Gastroesophageal sphincter (tissue), 4 donors: ENCODE measurements around the gene KCNJ12. TPM values are rescaled to one million over a fixed set of nuclear protein-coding genes. Genes with fewer than 3 reads are reported as not detected.
"Not testable (repeated sequence)": the region's sequence is repeated elsewhere in the genome, so short reads cannot be mapped to it uniquely, and the experiment has no call there.

Experiments used
- ATAC-seq: fragments of 150-250 bp; one replicate; pipeline ENCODE4 v1.9.1; 2016; ENCODE audit warnings: mild to moderate bottlenecking, moderate library complexity
- H3K27ac ChIP-seq, 4 donors: fragments of 200-600 bp; sonication (generic) in 3 of 4; 1 replicate in 3 of 4; 2 replicates in 1 of 4; pipeline ENCODE4 v1.5.1; 2016 to 2019
- H3K27me3 ChIP-seq: fragments of 200-600 bp; sonication (generic); one replicate; pipeline ENCODE4 v1.5.1; 2019
- H3K36me3 ChIP-seq, 2 donors: fragments of 200-600 bp; sonication (generic); one replicate each; pipeline ENCODE4 v1.5.1; 2019; ENCODE audit warnings: control low read depth in 1 of 2
- H3K4me1 ChIP-seq, 3 donors: fragments of 200-600 bp; sonication (generic); 1 replicate in 2 of 3; 2 replicates in 1 of 3; pipeline ENCODE4 v1.5.1; 2016 to 2019; ENCODE audit warnings: control low read depth in 2 of 3
- H3K4me3 ChIP-seq, 2 donors: fragments of 200-600 bp; sonication (generic); one replicate each; pipeline ENCODE4 v1.5.1; 2019; ENCODE audit warnings: mild to moderate bottlenecking in 1 of 2, moderate library complexity in 1 of 2
- H3K9me3 ChIP-seq, 3 donors: fragments of 200-600 bp; sonication (generic); one replicate each; pipeline ENCODE4 v1.5.1; 2017 to 2019; ENCODE audit warnings: control low read depth in 2 of 3
- EP300 ChIP-seq: sonication (generic); formaldehyde crosslinking; IDR thresholded peaks from one replicate; pipeline ENCODE4 v1.6.1; 2017; ENCODE audit warnings: antibody characterized with exemption, mild to moderate bottlenecking
- POLR2A ChIP-seq, 2 donors: fragments of 450-650 bp; IDR thresholded peaks; one replicate each; pipeline ENCODE4 v1.6.1; 2017; ENCODE audit warnings: antibody characterized with exemption in 2 of 2, mild to moderate bottlenecking in 2 of 2, moderate library complexity in 1 of 2
- POLR2AphosphoS5 ChIP-seq: sonication (generic); formaldehyde crosslinking; IDR thresholded peaks from one replicate; pipeline ENCODE4 v1.6.1; 2017; ENCODE audit warnings: antibody characterized with exemption
- WGBS, 2 donors: methylation state at CpG; one replicate each; pipeline ENCODE4 v1.1.5; 2018; ENCODE audit warnings: low coverage in 1 of 2; 5-methylcytosine and 5-hydroxymethylcytosine counted together
- total RNA-seq, 4 donors: library from RNA; depleted of rRNA; stranded (reverse); fragments of >200 nt; gene quantifications; one replicate each; pipeline ENCODE4 v1.1.0, GENCODE V29; 2016
- TF ChIP-seq, protein P1 (sequence below), 4 experiments: fragments of 200-600 bp in 2 of 4; fragments of 450-650 bp in 2 of 4; sonication (generic) in 1 of 4; IDR thresholded peaks; one replicate each; pipeline ENCODE4 v1.5.1; 2017 to 2019; ENCODE audit warnings: antibody characterized with exemption in 4 of 4, mild to moderate bottlenecking in 2 of 4, moderate library complexity in 2 of 4

Gene KCNJ12
- total RNA-seq, 4 donors from 2014 or later: 0.78 to 3.1 (median 1.9) TPM

- Histone ChIP-seq H3K27ac (peak overlapping the region in 3 of 4 donors; percentile 33 to 46 (median 41)), H3K27me3 (no peaks in the 10 kb centered on the region), H3K36me3 (no peaks in the 10 kb centered on the region), H3K9me3 (no peaks in the 10 kb centered on the region), H3K4me3 (no peak overlapping the region), H3K4me1 (peaks cover 0 to 27% (median 0%) of the 10 kb centered on the region in 3 donors)
- TF ChIP-seq, protein P1, sequence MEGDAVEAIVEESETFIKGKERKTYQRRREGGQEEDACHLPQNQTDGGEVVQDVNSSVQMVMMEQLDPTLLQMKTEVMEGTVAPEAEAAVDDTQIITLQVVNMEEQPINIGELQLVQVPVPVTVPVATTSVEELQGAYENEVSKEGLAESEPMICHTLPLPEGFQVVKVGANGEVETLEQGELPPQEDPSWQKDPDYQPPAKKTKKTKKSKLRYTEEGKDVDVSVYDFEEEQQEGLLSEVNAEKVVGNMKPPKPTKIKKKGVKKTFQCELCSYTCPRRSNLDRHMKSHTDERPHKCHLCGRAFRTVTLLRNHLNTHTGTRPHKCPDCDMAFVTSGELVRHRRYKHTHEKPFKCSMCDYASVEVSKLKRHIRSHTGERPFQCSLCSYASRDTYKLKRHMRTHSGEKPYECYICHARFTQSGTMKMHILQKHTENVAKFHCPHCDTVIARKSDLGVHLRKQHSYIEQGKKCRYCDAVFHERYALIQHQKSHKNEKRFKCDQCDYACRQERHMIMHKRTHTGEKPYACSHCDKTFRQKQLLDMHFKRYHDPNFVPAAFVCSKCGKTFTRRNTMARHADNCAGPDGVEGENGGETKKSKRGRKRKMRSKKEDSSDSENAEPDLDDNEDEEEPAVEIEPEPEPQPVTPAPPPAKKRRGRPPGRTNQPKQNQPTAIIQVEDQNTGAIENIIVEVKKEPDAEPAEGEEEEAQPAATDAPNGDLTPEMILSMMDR (IDR thresholded peaks at IDR 0.05): no peak
- no peak for TF ChIP-seq POLR2AphosphoS5
- no peak for TF ChIP-seq POLR2A (IDR thresholded peaks at IDR 0.05)
- no peak for TF ChIP-seq EP300
- peak; percentile 55 for ATAC-seq
- 70 to 100% methylated on average over 2 to 3 of the region's 28 CpGs for WGBS, 2 donors
Measured at GRCh38 chr17:21397341-21398190, 21.4 kb downstream of the KCNJ12 start.

- ATAC-seq: no peak
- no peak for TF ChIP-seq EP300
- TF ChIP-seq POLR2A (IDR thresholded peaks at IDR 0.05): no peak
- TF ChIP-seq, protein P1 (IDR thresholded peaks at IDR 0.05): no peak
- no peak for TF ChIP-seq POLR2AphosphoS5
- H3K27ac ChIP-seq: no peak overlapping the region
Measured at GRCh38 chr17:21399474-21400186, 23.5 kb downstream of the KCNJ12 start.

DNA sequence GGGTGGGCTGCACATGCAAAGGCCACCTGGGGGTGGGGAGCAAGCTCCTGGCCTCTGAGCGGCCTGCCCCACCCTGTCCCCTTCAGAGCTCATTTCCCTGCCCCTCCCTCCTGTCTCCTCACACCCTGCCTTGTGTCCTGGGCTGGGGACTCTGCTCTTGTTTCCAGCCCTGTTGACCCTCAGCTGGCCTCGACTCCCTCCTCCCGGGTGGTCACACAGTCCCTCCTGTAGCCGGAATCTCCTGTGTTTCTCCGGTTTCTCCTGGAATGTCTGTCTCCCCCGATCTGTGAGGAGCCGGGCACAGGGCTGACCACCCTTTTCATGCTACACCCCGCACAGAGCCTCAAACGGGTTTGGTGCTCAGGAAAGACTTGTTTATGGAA, 24.0 kb downstream of the KCNJ12 start:
- WGBS, 2 donors: 64 to 70% methylated on average over 1 to 5 of the region's 9 CpGs
- not testable (repeated sequence) for H3K9me3 ChIP-seq, H3K27ac ChIP-seq, H3K27me3 ChIP-seq, H3K4me3 ChIP-seq, H3K36me3 ChIP-seq, ATAC-seq
- H3K4me1 ChIP-seq: peaks cover 0 to 27% (median 0%) of the 10 kb centered on the region in 3 donors

More at GRCh38 chr17:21399474-21400186, 23.5 kb downstream of the KCNJ12 start:
- H3K4me3 ChIP-seq: no peak overlapping the region
- H3K4me1 ChIP-seq: peaks cover 0 to 27% (median 0%) of the 10 kb centered on the region in 3 donors
- H3K36me3 ChIP-seq: no peaks in the 10 kb centered on the region
- 92% methylated on average over 5 of the region's 13 CpGs; no CpG with 5 or more reads in 1 of the 2 donors for WGBS, 2 donors
- H3K9me3 ChIP-seq: no peaks in the 10 kb centered on the region
- H3K27me3 ChIP-seq: no peaks in the 10 kb centered on the region

DNA sequence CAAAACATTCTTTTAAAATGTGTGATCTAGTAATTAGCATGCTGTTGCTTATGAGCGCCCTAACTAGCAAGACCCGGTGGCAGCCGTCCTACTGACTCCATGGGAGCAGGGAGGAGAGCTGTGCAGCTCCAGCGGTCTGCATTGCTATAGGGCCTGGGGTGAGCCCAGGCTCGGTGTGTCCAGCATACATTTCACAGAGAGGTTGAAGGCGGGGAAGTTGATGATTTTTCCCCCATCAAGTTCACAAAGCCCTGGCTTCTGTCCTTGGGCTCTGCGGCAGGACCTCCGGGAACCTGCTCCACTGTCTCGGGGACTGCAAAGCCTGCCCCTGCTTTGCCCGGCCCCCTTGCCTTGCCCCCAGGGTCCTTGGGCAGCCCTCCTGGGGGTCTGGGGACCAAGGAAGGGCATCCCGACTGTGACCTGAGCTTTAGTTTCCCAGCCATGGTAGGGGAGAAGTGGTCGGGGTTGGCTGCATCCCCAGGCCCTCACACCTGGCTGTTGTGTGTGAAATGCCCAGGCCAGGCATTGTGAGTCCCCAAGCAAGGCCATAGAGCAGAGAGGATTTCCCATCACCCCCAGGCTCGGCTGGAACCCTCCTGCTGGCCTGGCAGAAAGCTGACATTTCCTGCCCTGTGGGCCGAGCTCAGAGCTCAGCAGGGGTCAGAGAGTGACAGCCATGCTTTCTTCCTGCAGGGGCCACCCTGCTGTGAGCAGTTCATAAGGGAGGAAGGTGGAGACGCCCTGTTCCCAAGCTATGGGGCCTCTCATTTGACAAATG, 24.8 kb downstream of the KCNJ12 start:
- TF ChIP-seq POLR2A (IDR thresholded peaks at IDR 0.05): no peak
- TF ChIP-seq EP300: no peak
- TF ChIP-seq, protein P1 (IDR thresholded peaks at IDR 0.05): no peak
- no peak for TF ChIP-seq POLR2AphosphoS5
- Histone ChIP-seq H3K4me3 (no peak overlapping the region), H3K9me3 (no peaks in the 10 kb centered on the region), H3K4me1 (peaks cover 0 to 27% (median 0%) of the 10 kb centered on the region in 3 donors), H3K36me3 (no peaks in the 10 kb centered on the region), H3K27me3 (no peaks in the 10 kb centered on the region), H3K27ac (no peak overlapping the region)
- ATAC-seq: no peak
- WGBS, 2 donors: no CpG with 5 or more reads among the region's 15 CpGs

GRCh38 chr17:21402166-21402571, 26.0 kb downstream of the KCNJ12 start:
- not testable (repeated sequence) for H3K36me3 ChIP-seq, H3K27me3 ChIP-seq, H3K4me3 ChIP-seq, H3K9me3 ChIP-seq
- Histone ChIP-seq H3K4me1 (peaks cover 0 to 23% (median 0%) of the 10 kb centered on the region in 3 donors), H3K27ac (peak overlapping the region in 3 of 4 donors; percentile 55 to 69 (median 66))
- WGBS, 2 donors: 0 to 8% methylated on average over 1 of the region's 8 CpGs
- peak; percentile 37 for TF ChIP-seq POLR2AphosphoS5
- peak; percentile 71 for ATAC-seq

- WGBS, 2 donors: 70 to 96% methylated on average over 3 of the region's 3 CpGs
- H3K4me3 ChIP-seq: not testable (repeated sequence)
Measured at GRCh38 chr17:21402926-21403325, 26.8 kb downstream of the KCNJ12 start.

DNA sequence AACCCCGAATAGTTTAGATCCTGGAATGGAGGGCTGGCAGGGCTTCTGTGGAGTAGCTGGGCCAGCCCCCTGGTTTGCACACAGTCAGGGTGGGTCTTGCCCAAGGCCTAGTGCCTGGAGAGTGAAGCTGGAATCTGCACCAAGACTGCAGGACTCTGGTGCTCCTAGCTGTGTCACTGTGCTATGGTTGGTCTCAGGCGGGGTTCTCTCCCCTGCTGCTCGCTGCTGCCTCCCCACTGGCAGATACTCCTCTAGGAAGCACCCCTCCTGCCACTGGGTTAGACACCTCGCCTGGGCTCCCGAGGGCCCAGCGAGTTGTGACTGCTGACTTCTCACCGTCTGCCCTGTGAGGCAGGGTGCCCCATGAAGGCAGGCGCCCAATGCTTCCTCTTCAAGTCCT, 27.9 kb downstream of the KCNJ12 start:
- not testable (repeated sequence) for ATAC-seq, H3K36me3 ChIP-seq, H3K27me3 ChIP-seq, H3K9me3 ChIP-seq, H3K4me3 ChIP-seq
- H3K27ac ChIP-seq: peak overlapping the region in 1 of 4 donors; percentile 57
- WGBS, 2 donors: no CpG with 5 or more reads among the region's 8 CpGs
- peaks cover 0 to 18% (median 0%) of the 10 kb centered on the region in 3 donors for H3K4me1 ChIP-seq

More at GRCh38 chr17:21402926-21403325, 26.8 kb downstream of the KCNJ12 start:
- not testable (repeated sequence) for H3K27me3 ChIP-seq, ATAC-seq, H3K9me3 ChIP-seq, H3K36me3 ChIP-seq
- Histone ChIP-seq H3K27ac (peak overlapping the region in 2 of 4 donors; percentile 55 to 69), H3K4me1 (peaks cover 0 to 18% (median 0%) of the 10 kb centered on the region in 3 donors)

GRCh38 chr17:21404539-21404938, 28.4 kb downstream of the KCNJ12 start:
- H3K27ac ChIP-seq: peak overlapping the region in 1 of 4 donors; percentile 57
- not testable (repeated sequence) for H3K36me3 ChIP-seq, H3K9me3 ChIP-seq, ATAC-seq, H3K4me3 ChIP-seq, H3K27me3 ChIP-seq
- 43 to 78% methylated on average over 1 to 4 of the region's 6 CpGs for WGBS, 2 donors
- H3K4me1 ChIP-seq: peaks cover 0 to 18% (median 0%) of the 10 kb centered on the region in 3 donors
